ENCODE measurements around the gene SPI1.
A peak's percentile ranks its signal among the peaks of the same experiment; 100 is the strongest.

SPI1 gene

GRCh38 chr11:47392546-47393162, 14.3 kb upstream of the SPI1 start:
- TF ChIP-seq ESRRG (CRISPR knock-in tag; IDR thresholded peaks at IDR 0.05), result no peak
- TF ChIP-seq ZNF70 (CRISPR knock-in tag; IDR thresholded peaks at IDR 0.05), result no peak
- TF ChIP-seq SNAI2 (CRISPR knock-in tag; IDR thresholded peaks at IDR 0.05), result no peak
- TF ChIP-seq TSHZ2 (CRISPR knock-in tag; IDR thresholded peaks at IDR 0.05), result no peak
- no peak for TF ChIP-seq CSRNP3 (CRISPR knock-in tag; IDR thresholded peaks at IDR 0.05)
- TF ChIP-seq OSR1 (CRISPR knock-in tag; IDR thresholded peaks at IDR 0.05), result no peak
- TF ChIP-seq, protein P1, sequence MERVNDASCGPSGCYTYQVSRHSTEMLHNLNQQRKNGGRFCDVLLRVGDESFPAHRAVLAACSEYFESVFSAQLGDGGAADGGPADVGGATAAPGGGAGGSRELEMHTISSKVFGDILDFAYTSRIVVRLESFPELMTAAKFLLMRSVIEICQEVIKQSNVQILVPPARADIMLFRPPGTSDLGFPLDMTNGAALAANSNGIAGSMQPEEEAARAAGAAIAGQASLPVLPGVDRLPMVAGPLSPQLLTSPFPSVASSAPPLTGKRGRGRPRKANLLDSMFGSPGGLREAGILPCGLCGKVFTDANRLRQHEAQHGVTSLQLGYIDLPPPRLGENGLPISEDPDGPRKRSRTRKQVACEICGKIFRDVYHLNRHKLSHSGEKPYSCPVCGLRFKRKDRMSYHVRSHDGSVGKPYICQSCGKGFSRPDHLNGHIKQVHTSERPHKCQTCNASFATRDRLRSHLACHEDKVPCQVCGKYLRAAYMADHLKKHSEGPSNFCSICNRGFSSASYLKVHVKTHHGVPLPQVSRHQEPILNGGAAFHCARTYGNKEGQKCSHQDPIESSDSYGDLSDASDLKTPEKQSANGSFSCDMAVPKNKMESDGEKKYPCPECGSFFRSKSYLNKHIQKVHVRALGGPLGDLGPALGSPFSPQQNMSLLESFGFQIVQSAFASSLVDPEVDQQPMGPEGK (CRISPR knock-in tag; IDR thresholded peaks at IDR 0.05; ENCODE audit: borderline replicate concordance), result no peak
- no peak for TF ChIP-seq PPARA (CRISPR knock-in tag; IDR thresholded peaks at IDR 0.05; ENCODE audit: borderline replicate concordance)
- no peak for TF ChIP-seq TOX (CRISPR knock-in tag; IDR thresholded peaks at IDR 0.05; ENCODE audit: borderline replicate concordance)
- TF ChIP-seq, protein P2, sequence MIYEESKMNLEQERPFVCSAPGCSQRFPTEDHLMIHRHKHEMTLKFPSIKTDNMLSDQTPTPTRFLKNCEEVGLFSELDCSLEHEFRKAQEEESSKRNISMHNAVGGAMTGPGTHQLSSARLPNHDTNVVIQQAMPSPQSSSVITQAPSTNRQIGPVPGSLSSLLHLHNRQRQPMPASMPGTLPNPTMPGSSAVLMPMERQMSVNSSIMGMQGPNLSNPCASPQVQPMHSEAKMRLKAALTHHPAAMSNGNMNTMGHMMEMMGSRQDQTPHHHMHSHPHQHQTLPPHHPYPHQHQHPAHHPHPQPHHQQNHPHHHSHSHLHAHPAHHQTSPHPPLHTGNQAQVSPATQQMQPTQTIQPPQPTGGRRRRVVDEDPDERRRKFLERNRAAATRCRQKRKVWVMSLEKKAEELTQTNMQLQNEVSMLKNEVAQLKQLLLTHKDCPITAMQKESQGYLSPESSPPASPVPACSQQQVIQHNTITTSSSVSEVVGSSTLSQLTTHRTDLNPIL (CRISPR knock-in tag; IDR thresholded peaks at IDR 0.05; ENCODE audit: low read depth), result no peak
- TF ChIP-seq ZFP30 (CRISPR knock-in tag; IDR thresholded peaks at IDR 0.05), result no peak
- no peak for TF ChIP-seq BACH2 (CRISPR knock-in tag; IDR thresholded peaks at IDR 0.05; ENCODE audit: borderline replicate concordance)
- TF ChIP-seq, protein P3, sequence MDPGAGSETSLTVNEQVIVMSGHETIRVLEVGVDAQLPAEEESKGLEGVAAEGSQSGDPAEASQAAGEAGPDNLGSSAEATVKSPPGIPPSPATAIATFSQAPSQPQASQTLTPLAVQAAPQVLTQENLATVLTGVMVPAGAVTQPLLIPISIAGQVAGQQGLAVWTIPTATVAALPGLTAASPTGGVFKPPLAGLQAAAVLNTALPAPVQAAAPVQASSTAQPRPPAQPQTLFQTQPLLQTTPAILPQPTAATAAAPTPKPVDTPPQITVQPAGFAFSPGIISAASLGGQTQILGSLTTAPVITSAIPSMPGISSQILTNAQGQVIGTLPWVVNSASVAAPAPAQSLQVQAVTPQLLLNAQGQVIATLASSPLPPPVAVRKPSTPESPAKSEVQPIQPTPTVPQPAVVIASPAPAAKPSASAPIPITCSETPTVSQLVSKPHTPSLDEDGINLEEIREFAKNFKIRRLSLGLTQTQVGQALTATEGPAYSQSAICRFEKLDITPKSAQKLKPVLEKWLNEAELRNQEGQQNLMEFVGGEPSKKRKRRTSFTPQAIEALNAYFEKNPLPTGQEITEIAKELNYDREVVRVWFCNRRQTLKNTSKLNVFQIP (CRISPR knock-in tag; IDR thresholded peaks at IDR 0.05; ENCODE audit: borderline replicate concordance, low read depth), result no peak
- no peak for TF ChIP-seq ZC3H10 (CRISPR knock-in tag; IDR thresholded peaks at IDR 0.05)
- no peak for TF ChIP-seq ZFP3 (CRISPR knock-in tag; IDR thresholded peaks at IDR 0.05)
- no peak for TF ChIP-seq GLIS3 (CRISPR knock-in tag; IDR thresholded peaks at IDR 0.05)
- no peak for ATAC-seq

DNA sequence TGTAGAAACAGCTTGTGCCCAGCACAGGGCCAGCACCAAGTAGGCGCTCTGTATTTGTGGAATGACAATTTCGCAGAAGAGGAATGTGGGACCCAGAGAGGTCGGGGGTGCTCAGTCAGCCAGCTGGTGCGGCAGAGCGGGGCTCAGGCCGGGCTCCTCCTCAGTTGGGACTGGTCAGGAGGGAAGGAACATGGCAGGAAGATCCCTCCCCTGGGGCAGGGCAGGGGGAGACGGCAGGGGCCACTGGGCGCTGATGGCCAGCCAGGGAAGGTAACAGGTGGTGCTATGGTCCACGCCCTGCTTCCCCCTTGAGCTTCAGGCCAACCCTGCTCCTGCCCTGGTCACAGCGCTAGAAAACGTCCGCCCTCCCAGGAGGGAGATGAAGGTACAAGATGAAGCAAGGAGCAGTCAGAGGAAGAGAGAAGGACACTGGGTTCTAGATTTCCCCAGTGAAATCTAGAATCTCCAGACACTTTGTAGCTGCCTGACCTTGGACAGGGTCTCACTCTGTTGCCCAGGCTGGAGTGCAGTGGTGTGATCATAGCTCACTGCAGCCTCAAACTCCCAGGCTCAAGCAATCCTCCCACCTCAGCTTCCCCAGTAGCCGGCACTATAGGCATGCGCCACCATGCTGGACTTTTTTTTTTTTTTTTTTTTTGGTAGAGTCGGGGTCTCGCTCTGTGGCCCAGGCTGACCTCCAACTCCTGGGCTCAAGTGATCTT, 13.5 kb upstream of the SPI1 start:
- ATAC-seq, result no peak
- TF ChIP-seq CSDC2 (CRISPR knock-in tag; IDR thresholded peaks at IDR 0.05) (no peak), ARNTL (CRISPR knock-in tag; IDR thresholded peaks at IDR 0.05; ENCODE audit: borderline replicate concordance, low read depth) (no peak), SNAI2 (CRISPR knock-in tag; IDR thresholded peaks at IDR 0.05) (no peak), ZNF70 (CRISPR knock-in tag; IDR thresholded peaks at IDR 0.05) (no peak), TCF4 (CRISPR knock-in tag; IDR thresholded peaks at IDR 0.05; ENCODE audit: borderline replicate concordance) (no peak), OSR1 (CRISPR knock-in tag; IDR thresholded peaks at IDR 0.05) (no peak)

GRCh38 chr11:47391077-47391583, 12.8 kb upstream of the SPI1 start:
- no peak for ATAC-seq

More at GRCh38 chr11:47391077-47391583, 12.8 kb upstream of the SPI1 start:
- TF ChIP-seq ISL1 (CRISPR knock-in tag; IDR thresholded peaks at IDR 0.05) (no peak), TCF4 (CRISPR knock-in tag; IDR thresholded peaks at IDR 0.05; ENCODE audit: borderline replicate concordance) (no peak), ESRRG (CRISPR knock-in tag; IDR thresholded peaks at IDR 0.05) (no peak), TSHZ2 (CRISPR knock-in tag; IDR thresholded peaks at IDR 0.05) (no peak), ZFP3 (CRISPR knock-in tag; IDR thresholded peaks at IDR 0.05) (peak; percentile 96)

Data from SK-N-SH treated with all-trans-retinoic acid at 6 μM for 48 hours (cell line).